ENCODE measurements around the gene MFSD11.

- TF ChIP-seq CTCF (conservative IDR thresholded peaks at IDR 0.05; ENCODE audit: low read depth, low read length) (peak; percentile 46), MAZ (IDR thresholded peaks at IDR 0.05; ENCODE audit: borderline replicate concordance, low read depth, low read length) (no peak), USF2 (IDR thresholded peaks at IDR 0.05; ENCODE audit: low read depth, low read length) (no peak), POLR2A (IDR thresholded peaks at IDR 0.05; ENCODE audit: low read depth, low read length) (no peak), MXI1 (IDR thresholded peaks at IDR 0.05; ENCODE audit: borderline replicate concordance, low read depth, low read length) (no peak), SMC3 (IDR thresholded peaks at IDR 0.05; ENCODE audit: low read depth, low read length) (peak; percentile 30; the same call in 1 of the 2 replicates)
Measured at GRCh38 chr17:76793775-76794174, 55.9 kb downstream of the MFSD11 start.

Measured in IMR-90 (cell line).